Upper lobe of left lung (tissue), 6 donors: ENCODE results near the gene OR51D1. TPM values are rescaled to one million over a fixed set of nuclear protein-coding genes. Genes with fewer than 3 reads are reported as not detected.

Experiments
- ATAC-seq, 2 donors: fragments of 200-7000 bp; cut with Tn5 transposase; one replicate each; pipeline ENCODE4 v1.9.1; 2022; ENCODE audit warnings: mild to moderate bottlenecking in 2 of 2, moderate library complexity in 2 of 2; ENCODE audit not compliant: low FRiP score in 2 of 2
- DNase-seq, 2 donors: peaks; one replicate each; pipeline ENCODE4 v3.0.0-alpha.2; 2019 to 2020
- H3K27ac ChIP-seq, 4 donors: fragments of 200-600 bp; sonication (generic); one replicate each; pipeline ENCODE4 v1.5.1; 2016 to 2019
- H3K27me3 ChIP-seq, 4 donors: fragments of 200-600 bp; sonication (generic); one replicate each; pipeline ENCODE4 v1.5.1; 2017 to 2019
- H3K36me3 ChIP-seq, 4 donors: fragments of 200-600 bp; sonication (generic); one replicate each; pipeline ENCODE4 v1.5.1; 2016 to 2019
- H3K4me1 ChIP-seq, 4 donors: fragments of 200-600 bp; sonication (generic); one replicate each; pipeline ENCODE4 v1.5.1; 2018 to 2019
- H3K4me3 ChIP-seq, 4 donors: fragments of 200-600 bp; sonication (generic); one replicate each; pipeline ENCODE4 v1.5.1; 2017 to 2019; ENCODE audit warnings: mild to moderate bottlenecking in 2 of 4, moderate library complexity in 1 of 4
- H3K9me3 ChIP-seq, 4 donors: fragments of 200-600 bp; sonication (generic); one replicate each; pipeline ENCODE4 v1.5.1; 2018 to 2019
- EP300 ChIP-seq, 4 donors: sonication (generic); formaldehyde crosslinking; IDR thresholded peaks; one replicate each; pipeline ENCODE4 v1.5.1; 2017; ENCODE audit warnings: antibody characterized with exemption in 4 of 4, control low read depth in 2 of 4
- POLR2A ChIP-seq, 4 donors: fragments of 450-650 bp; IDR thresholded peaks; one replicate each; pipeline ENCODE4 v1.5.1; 2016 to 2017; ENCODE audit warnings: antibody characterized with exemption in 4 of 4, mild to moderate bottlenecking in 2 of 4
- POLR2AphosphoS5 ChIP-seq, 2 donors: sonication (generic); formaldehyde crosslinking; IDR thresholded peaks; one replicate each; pipeline ENCODE4 v1.5.1; 2017; ENCODE audit warnings: antibody characterized with exemption in 2 of 2
- WGBS, 2 donors: methylation state at CpG; one replicate each; pipeline ENCODE4 v1.1.5; 2017 to 2018; 5-methylcytosine and 5-hydroxymethylcytosine counted together
- total RNA-seq, 6 donors: library from RNA; depleted of rRNA in 4 of 6; stranded (reverse); fragments of >200 nt in 4 of 6; gene quantifications; one replicate each; pipeline versions ENCODE4 v1.1.0 to v1.2.1, GENCODE V29; 2016 to 2021
- TF ChIP-seq, protein P1 (sequence below), 6 experiments: fragments of 450-650 bp in 4 of 6; fragments of 200-600 bp in 2 of 6; sonication (generic) in 2 of 6; IDR thresholded peaks; one replicate each; pipeline ENCODE4 v1.5.1; 2016 to 2019; ENCODE audit warnings: antibody characterized with exemption in 6 of 6
- donor health status: DM: no; HTN: no; CAD: no; lungs with moderate emphysema.
- donor health status: DM: no; HTN: yes; CAD: no; lungs with severe emphysema.

OR51D1 gene
- total RNA-seq, 6 donors from 2014 or later, result not detected

DNA sequence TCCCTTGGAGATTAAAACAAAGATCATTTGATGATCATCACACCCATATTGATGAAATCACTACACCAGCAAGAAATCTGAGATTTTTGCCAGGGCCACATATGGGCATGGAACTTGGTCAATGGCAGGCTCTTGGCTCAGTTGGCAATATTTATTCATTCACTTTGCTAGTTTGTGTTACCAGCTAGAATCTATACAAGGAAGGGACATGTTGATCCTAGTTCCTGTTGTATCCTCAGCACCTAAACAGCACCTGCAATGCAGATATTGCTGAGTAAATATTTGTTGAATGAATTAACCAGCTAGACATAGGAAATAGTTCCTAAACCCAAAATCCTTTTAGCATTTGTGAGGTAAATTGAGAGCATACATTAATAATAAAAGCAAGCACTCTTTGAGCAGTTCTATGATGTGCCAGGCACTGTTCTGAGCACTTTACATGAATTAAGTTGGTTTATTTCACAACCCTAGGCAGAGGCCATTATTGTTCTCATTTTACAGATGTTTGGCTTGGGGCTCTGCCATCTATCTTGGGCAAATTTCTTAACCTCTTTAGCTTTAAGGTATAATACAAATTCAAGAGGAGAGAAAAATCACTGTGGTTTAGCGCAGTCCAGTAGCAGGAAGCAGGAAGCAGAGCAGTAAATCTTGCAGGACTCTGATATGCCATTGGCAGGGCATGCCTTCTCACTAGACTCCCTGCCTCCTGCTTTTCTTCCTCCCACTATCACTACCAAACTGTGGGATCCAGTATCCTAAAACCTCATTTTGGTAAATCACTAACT, 30.9 kb upstream of the OR51D1 start:
- peak in 1 of 4 donors; percentile 32 for TF ChIP-seq POLR2A (IDR thresholded peaks at IDR 0.05)
- TF ChIP-seq EP300 (IDR thresholded peaks at IDR 0.05), result no peak
- 8 to 31% methylated on average over 1 of the region's 1 CpG for WGBS, 2 donors
- peaks cover 0 to 29% (median 17%) of the 10 kb centered on the region in 4 donors for H3K36me3 ChIP-seq
- no peaks in the 10 kb centered on the region for H3K9me3 ChIP-seq
- H3K27me3 ChIP-seq, result no peaks in the 10 kb centered on the region
- no peak for ATAC-seq
- DNase-seq, result peak in 1 of 2 donors; percentile 25
- H3K27ac ChIP-seq, result peak overlapping the region in 2 of 4 donors; percentile 90 to 93
- H3K4me1 ChIP-seq, result peaks cover 9 to 17% (median 14%) of the 10 kb centered on the region in 4 donors
- peak overlapping the region in 3 of 4 donors; percentile 64 to 78 (median 68) for H3K4me3 ChIP-seq

DNA sequence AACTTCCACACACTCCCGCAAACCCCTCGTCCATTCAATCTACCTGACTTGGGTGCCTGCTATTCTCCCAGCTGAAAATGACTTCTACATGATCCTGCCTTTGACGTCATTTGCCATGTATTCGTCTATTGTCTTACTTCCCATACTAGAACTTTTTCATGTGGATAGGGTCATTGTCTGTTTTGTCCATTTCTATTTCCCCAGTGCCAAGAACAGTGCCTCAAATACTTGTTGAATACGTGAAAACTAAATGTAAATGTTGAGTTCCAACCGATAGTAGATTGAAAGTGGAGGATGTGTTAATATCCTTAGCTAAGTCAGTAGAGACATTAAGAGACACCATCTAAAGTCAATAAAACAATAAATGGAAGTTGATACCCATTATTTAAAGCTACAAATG, 30.2 kb upstream of the OR51D1 start:
- H3K27me3 ChIP-seq, result no peaks in the 10 kb centered on the region
- H3K36me3 ChIP-seq, result peaks cover 0 to 22% (median 10%) of the 10 kb centered on the region in 4 donors
- H3K4me1 ChIP-seq, result peaks cover 9 to 17% (median 14%) of the 10 kb centered on the region in 4 donors
- ATAC-seq (no peak), DNase-seq (no peak)
- H3K9me3 ChIP-seq, result no peaks in the 10 kb centered on the region
- H3K27ac ChIP-seq, result peak overlapping the region in 3 of 4 donors; percentile 90 to 94 (median 93)
- TF ChIP-seq EP300 (IDR thresholded peaks at IDR 0.05) (no peak), POLR2A (IDR thresholded peaks at IDR 0.05) (no peak), POLR2AphosphoS5 (IDR thresholded peaks at IDR 0.05) (no peak)
- TF ChIP-seq, protein P1, sequence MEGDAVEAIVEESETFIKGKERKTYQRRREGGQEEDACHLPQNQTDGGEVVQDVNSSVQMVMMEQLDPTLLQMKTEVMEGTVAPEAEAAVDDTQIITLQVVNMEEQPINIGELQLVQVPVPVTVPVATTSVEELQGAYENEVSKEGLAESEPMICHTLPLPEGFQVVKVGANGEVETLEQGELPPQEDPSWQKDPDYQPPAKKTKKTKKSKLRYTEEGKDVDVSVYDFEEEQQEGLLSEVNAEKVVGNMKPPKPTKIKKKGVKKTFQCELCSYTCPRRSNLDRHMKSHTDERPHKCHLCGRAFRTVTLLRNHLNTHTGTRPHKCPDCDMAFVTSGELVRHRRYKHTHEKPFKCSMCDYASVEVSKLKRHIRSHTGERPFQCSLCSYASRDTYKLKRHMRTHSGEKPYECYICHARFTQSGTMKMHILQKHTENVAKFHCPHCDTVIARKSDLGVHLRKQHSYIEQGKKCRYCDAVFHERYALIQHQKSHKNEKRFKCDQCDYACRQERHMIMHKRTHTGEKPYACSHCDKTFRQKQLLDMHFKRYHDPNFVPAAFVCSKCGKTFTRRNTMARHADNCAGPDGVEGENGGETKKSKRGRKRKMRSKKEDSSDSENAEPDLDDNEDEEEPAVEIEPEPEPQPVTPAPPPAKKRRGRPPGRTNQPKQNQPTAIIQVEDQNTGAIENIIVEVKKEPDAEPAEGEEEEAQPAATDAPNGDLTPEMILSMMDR (IDR thresholded peaks at IDR 0.05), result no peak
- H3K4me3 ChIP-seq, result peak overlapping the region in 3 of 4 donors; percentile 64 to 78 (median 68)
- WGBS, 2 donors, result 21 to 27% methylated on average over 6 of the region's 6 CpGs

DNA sequence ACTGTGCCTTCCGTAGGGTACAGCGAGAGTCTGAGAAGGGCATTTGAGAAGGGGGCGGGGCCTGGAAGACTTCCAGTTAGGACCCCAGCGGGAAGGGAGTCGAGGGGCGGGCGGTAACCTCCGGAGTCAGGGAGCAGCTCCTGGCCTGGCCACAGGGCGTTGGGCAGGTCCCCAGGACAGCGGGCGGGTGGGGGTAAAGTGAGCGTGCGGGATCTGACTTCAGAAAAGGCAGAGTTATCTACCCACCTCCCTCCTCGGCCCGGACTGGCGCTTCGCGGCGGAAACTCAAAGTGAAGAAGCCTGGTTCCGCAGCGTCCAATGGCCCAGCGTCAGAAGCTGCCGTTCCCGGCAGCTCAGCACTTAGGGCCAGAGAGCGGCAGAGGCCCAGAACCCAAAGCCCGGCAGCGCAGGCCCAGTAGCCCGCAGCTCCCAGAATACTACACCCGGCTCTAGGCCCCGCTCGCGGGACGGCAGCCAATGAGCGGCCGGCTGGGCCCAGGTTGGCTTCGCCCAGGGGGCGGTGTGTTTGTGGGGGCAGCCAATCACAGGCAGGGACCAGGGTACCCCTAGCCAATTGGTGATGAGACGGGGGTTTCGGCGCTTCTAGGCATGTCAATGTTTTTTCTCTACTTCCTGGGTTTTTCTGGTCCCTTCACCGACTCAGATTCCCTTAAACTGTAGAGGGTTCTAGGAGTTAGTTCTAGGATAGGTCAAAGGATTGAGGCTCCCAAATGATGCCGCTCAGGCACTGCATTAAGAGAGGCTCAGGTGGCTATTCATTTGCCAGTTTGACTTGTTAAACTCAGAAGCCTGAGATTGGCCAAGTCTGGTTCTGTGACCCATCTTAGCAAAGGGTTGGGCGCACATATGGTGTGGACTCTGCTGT, 29.3 kb upstream of the OR51D1 start, which contains the start of gene TRIM68:
TRIM68 (minus strand) TSS at position 451 of the 886 bp plus-strand sequence. CDS start 2,727 bp downstream, outside the sequence.
- H3K4me1 ChIP-seq, result peaks cover 9 to 17% (median 14%) of the 10 kb centered on the region in 4 donors
- no peaks in the 10 kb centered on the region for H3K9me3 ChIP-seq
- H3K4me3 ChIP-seq, result peak within 1 kb of the TSS; percentile 49 to 78 (median 66)
- H3K36me3 ChIP-seq, result peaks cover 0 to 13% (median 4%) of the 10 kb centered on the region in 4 donors
- H3K27ac ChIP-seq, result peak within 1 kb of the TSS; percentile 85 to 94 (median 92)
- WGBS, 2 donors, result 4 to 8% methylated on average over 20 to 43 of the region's 43 CpGs
- DNase-seq, result peak; percentile 97 to 98
- H3K27me3 ChIP-seq, result no peaks in the 10 kb centered on the region
- TF ChIP-seq EP300 (IDR thresholded peaks at IDR 0.05) (no peak), POLR2A (IDR thresholded peaks at IDR 0.05) (peak in 2 of 4 donors; percentile 62 to 89), POLR2AphosphoS5 (IDR thresholded peaks at IDR 0.05) (peak; percentile 47 to 74)
- TF ChIP-seq, protein P1 (IDR thresholded peaks at IDR 0.05), result peak in 2 of 6 experiments; percentile 9 to 16
- ATAC-seq, result peak; percentile 100

GRCh38 chr11:4610258-4610935, 26.9 kb upstream of the OR51D1 start:
- DNase-seq, result no peak

More at GRCh38 chr11:4610258-4610935, 26.9 kb upstream of the OR51D1 start:
- Histone ChIP-seq H3K27me3 (no peaks in the 10 kb centered on the region), H3K4me1 (peaks cover 9 to 17% (median 14%) of the 10 kb centered on the region in 4 donors), H3K27ac (peak overlapping the region in 2 of 4 donors; percentile 10 to 58), H3K4me3 (peak overlapping the region in 2 of 4 donors; percentile 1 to 20), H3K36me3 (no peaks in the 10 kb centered on the region), H3K9me3 (no peaks in the 10 kb centered on the region)
- ATAC-seq, result no peak
- no peak for TF ChIP-seq POLR2AphosphoS5 (IDR thresholded peaks at IDR 0.05)
- TF ChIP-seq EP300 (IDR thresholded peaks at IDR 0.05), result no peak
- TF ChIP-seq, protein P1 (IDR thresholded peaks at IDR 0.05), result no peak
- no peak for TF ChIP-seq POLR2A (IDR thresholded peaks at IDR 0.05)
- 26 to 36% methylated on average over 3 of the region's 3 CpGs for WGBS, 2 donors
